K562 (cell line): ENCODE results near the gene TMEM87A. TPM values are rescaled to one million over a fixed set of nuclear protein-coding genes. Genes with fewer than 3 reads are reported as not detected.

ENCODE experiments used
- ATAC-seq: fragments of 200-7000 bp; cut with Tn5 transposase; 3 replicates; pipeline ENCODE4 v1.9.1; 2020; ENCODE audit warnings: moderate library complexity
- BruUV-seq: library from RNA; stranded (reverse); fragments of 400-500 nt; replicated peaks from 2 replicates; lab custom pipeline; 2021; lab: Mats Ljungman, UMichigan
- CTCF ChIA-PET: fragments of 300-600 bp; formaldehyde crosslinking; extraction: SDS; loops from one replicate; lab custom pipeline; 2021; ENCODE audit warnings: low intra/inter-chr PET ratio; lab: Yijun Ruan, JAX
- POLR2A ChIA-PET: fragments of 300-600, 350-650 bp; sonication (Branson Sonifier 250); formaldehyde crosslinking; extraction: SDS; loops from one replicate; lab custom pipeline; 2021; ENCODE audit warnings: antibody characterized with exemption, inconsistent platforms; lab: Yijun Ruan, JAX
- DNase-seq, 4 experiments: peaks; one replicate each; pipeline versions ENCODE4 v3.0.0 to v3.0.0-alpha.2; 2011 to 2018; ENCODE audit warnings: low spot score in 3 of 4, mixed read lengths in 3 of 4; ENCODE audit errors: extremely low read depth in 1 of 4
- FAIRE-seq: peaks from 2 replicates; lab custom pipeline; 2011; peaks lifted over from hg19 to GRCh38; lab: Jason Lieb, UNC
- H2AFZ ChIP-seq: 2 replicates; pipeline ENCODE4 v1.6.0; 2011; ENCODE audit warnings: low read depth, low read length, control low read depth, inconsistent platforms
- H3K27ac ChIP-seq: fragments of 200-600 bp; 3 replicates; pipeline ENCODE4 v1.8.0; 2011; ENCODE audit warnings: low read depth, mild to moderate bottlenecking, control low read depth, inconsistent platforms, low read length, moderate library complexity, mixed read lengths; ENCODE audit errors: extremely low read depth
- H3K27me3 ChIP-seq, 2 experiments: fragments of 300-600 bp in 1 of 2; 2 replicates in 1 of 2; 3 replicates in 1 of 2; pipeline versions ENCODE4 v1.6.0 to v1.8.0; 2011; ENCODE audit warnings: inconsistent platforms in 2 of 2, low read length in 2 of 2, mild to moderate bottlenecking in 1 of 2, mixed read lengths in 1 of 2, moderate library complexity in 1 of 2; ENCODE audit not compliant: control insufficient read depth in 2 of 2, insufficient read depth in 2 of 2
- H3K36me3 ChIP-seq: fragments of 300-600 bp; 3 replicates; pipeline ENCODE4 v1.8.0; 2011; ENCODE audit warnings: mild to moderate bottlenecking, low read length, inconsistent platforms; ENCODE audit not compliant: control insufficient read depth, insufficient read depth
- H3K4me1 ChIP-seq, 2 experiments: fragments of 200-600 bp in 1 of 2; replicated peaks in 1 of 2; 2 replicates in 1 of 2; 3 replicates in 1 of 2; pipeline versions ENCODE4 v1.5.1 to v1.8.0; 2011; ENCODE audit warnings: inconsistent platforms in 2 of 2, low read length in 2 of 2, mild to moderate bottlenecking in 1 of 2, mixed read lengths in 1 of 2, moderate library complexity in 1 of 2; ENCODE audit not compliant: control insufficient read depth in 2 of 2, insufficient read depth in 2 of 2
- H3K4me2 ChIP-seq: 2 replicates; pipeline ENCODE4 v1.6.1; 2011; ENCODE audit warnings: low read length, control low read depth, inconsistent platforms, mixed read lengths; ENCODE audit not compliant: insufficient read depth
- H3K4me3 ChIP-seq: fragments of 200-600 bp; sonication (generic), shearing (Covaris generic); 2 replicates; pipeline ENCODE4 v1.5.1; 2016; ENCODE audit warnings: control low read depth, inconsistent platforms
- H3K79me2 ChIP-seq: fragments of 200-600 bp; 3 replicates; pipeline ENCODE4 v1.8.0; 2011; ENCODE audit warnings: low read length, inconsistent platforms; ENCODE audit not compliant: control insufficient read depth, insufficient read depth
- H3K9ac ChIP-seq, 2 experiments: 2 replicates each; pipeline versions ENCODE4 v1.6.0 to v1.6.1; 2011; ENCODE audit warnings: low read depth in 2 of 2, low read length in 2 of 2, control low read depth in 1 of 2, inconsistent platforms in 1 of 2, mild to moderate bottlenecking in 1 of 2, mixed read lengths in 1 of 2; ENCODE audit not compliant: insufficient read depth in 1 of 2
- H3K9me1 ChIP-seq: one replicate; pipeline ENCODE4 v1.6.0; 2011; ENCODE audit warnings: inconsistent platforms, mild to moderate bottlenecking, low read length, moderate library complexity; ENCODE audit not compliant: control insufficient read depth, insufficient read depth
- H3K9me3 ChIP-seq: replicated peaks from 2 replicates; pipeline ENCODE4 v1.5.1; 2011; ENCODE audit warnings: low read depth, low read length, inconsistent platforms; ENCODE audit not compliant: control insufficient read depth, insufficient read depth
- H4K20me1 ChIP-seq: replicated peaks from 2 replicates; pipeline ENCODE4 v1.6.1; 2011; ENCODE audit warnings: low read length, inconsistent platforms, mixed read lengths; ENCODE audit not compliant: control insufficient read depth, insufficient read depth
- CTCF ChIP-seq, 3 experiments: IDR thresholded peaks in 2 of 3; conservative IDR thresholded peaks in 1 of 3; 2 replicates each; pipeline ENCODE4 v1.5.1; 2011 to 2012; ENCODE audit warnings: low read length in 3 of 3, mild to moderate bottlenecking in 3 of 3, control low read depth in 2 of 3, improper control_type of control experiment in 1 of 3, inconsistent platforms in 1 of 3, low read depth in 1 of 3, mixed read lengths in 1 of 3, moderate library complexity in 1 of 3; ENCODE audit not compliant: insufficient read depth in 2 of 3
- MYC ChIP-seq, 2 experiments: fragments of 250-450 bp in 1 of 2; sonication (Bioruptor Pico) in 1 of 2; IDR thresholded peaks; 2 replicates each; pipeline versions ENCODE4 v1.5.1 to v1.6.1; 2012 to 2021; ENCODE audit warnings: low read depth in 2 of 2, borderline replicate concordance in 1 of 2, improper control_type of control experiment in 1 of 2, low read length in 1 of 2, mild to moderate bottlenecking in 1 of 2, moderate library complexity in 1 of 2
- RAD21 ChIP-seq, 2 experiments: fragments of 250-450 bp in 1 of 2; fragments of 450-650 bp in 1 of 2; sonication (Bioruptor Pico) in 1 of 2; formaldehyde crosslinking in 1 of 2; IDR thresholded peaks in 1 of 2; conservative IDR thresholded peaks in 1 of 2; 2 replicates each; pipeline versions ENCODE4 v1.4.0 to v1.8.0; 2020 to 2022; ENCODE audit warnings: mild to moderate bottlenecking in 2 of 2, moderate library complexity in 1 of 2
- WGBS: fragments of 100-300 bp; shearing (Covaris generic); methylation state at CpG from one replicate; pipeline ENCODE4 v1.1.6; 2016; ENCODE audit warnings: low coverage, mixed read lengths; ENCODE audit not compliant: insufficient coverage; ENCODE audit errors: missing lambda C conversion rate; 5-methylcytosine and 5-hydroxymethylcytosine counted together
- in situ Hi-C: fragments of 300-500 bp; cut with MboI; formaldehyde crosslinking; loops from 4 replicates; pipeline ENCODE4 v1.15.0; 2018; ENCODE audit warnings: inconsistent platforms, mixed read lengths
- intact Hi-C: fragments of 100-400 bp; cut with micrococcal nuclease; formaldehyde crosslinking; loops from 2 replicates; pipeline ENCODE4 v1.14.2; 2022
- polyA plus RNA-seq, 8 experiments: library from polyadenylated mRNA; depleted of rRNA in 4 of 8; stranded (reverse) in 5 of 8; unstranded in 3 of 8; fragments of >200 nt; fragmentation: Nextera tagmentation in 2 of 8; fragmentation: Illumina TruSeq in 1 of 8; extraction: Ambion mirVana in 2 of 8; extraction: Trizol in 1 of 8; gene quantifications; 2 replicates each; pipeline versions ENCODE4 v1.2.1 to v1.2.3, GENCODE V29; 2011 to 2014; ENCODE audit warnings: inconsistent platforms in 1 of 8, missing spikeins in 1 of 8
- total RNA-seq, 7 experiments: library from RNA; depleted of rRNA in 6 of 7; stranded (reverse); fragments of >200 nt in 6 of 7; fragmentation: Illumina TruSeq in 2 of 7; extraction: Trizol in 2 of 7; gene quantifications; 2 replicates each; pipeline versions ENCODE4 v1.2.1 to v1.2.3, GENCODE V29; 2011 to 2021; ENCODE audit warnings: low replicate concordance in 1 of 7

TMEM87A gene
- total and polyA plus RNA-seq, 9 of the 15 experiments (the other 6 are each of a cell fraction or from before 2014, with no cell fraction given), result 16.6 to 43.3 (median 29.6) TPM

GRCh38 chr15:42215913-42216829 lies 57.1 kb downstream of the TMEM87A start:
- no peaks in the 10 kb centered on the region for H3K9me1 ChIP-seq
- no peaks in the 10 kb centered on the region for H4K20me1 ChIP-seq
- intact Hi-C loops (no loop called here), in situ Hi-C loops (no loop called here)
- no peaks in the 10 kb centered on the region for H3K4me1 ChIP-seq
- BruUV-seq, result no TSS peak
- no peaks in the 10 kb centered on the region for H3K79me2 ChIP-seq
- peaks cover 81% of the 10 kb centered on the region for H3K36me3 ChIP-seq
- DNase-seq (no peak), FAIRE-seq (no peak), ATAC-seq (no peak)
- H3K27ac ChIP-seq, result no peak overlapping the region
- H3K9ac ChIP-seq, result no peak overlapping the region
- CTCF ChIA-PET, result no interaction called here
- H2AFZ ChIP-seq, result no peak overlapping the region
- 90% methylated on average over 4 of the region's 4 CpGs for WGBS
- POLR2A ChIA-PET, result interaction anchor here (0.7 kb wide), 1 partner anchor 9 kb away, joined by 3 read pairs; no protein-coding TSS in a partner anchor
- no peak overlapping the region for H3K4me3 ChIP-seq
- H3K4me2 ChIP-seq, result no peak overlapping the region
- H3K27me3 ChIP-seq, result no peaks in the 10 kb centered on the region
- no peaks in the 10 kb centered on the region for H3K9me3 ChIP-seq
- TF ChIP-seq RAD21 (CRISPR knock-in tag; conservative IDR thresholded peaks at IDR 0.05 in 1 of 2, IDR thresholded peaks at IDR 0.05 in 1 of 2), result peak in 1 of 2 experiments; percentile 43; a peak in 2 of 4 replicates
- no peak for TF ChIP-seq MYC (IDR thresholded peaks at IDR 0.05; ENCODE audit: low read depth, low read length)
- no peak for TF ChIP-seq MYC (CRISPR knock-in tag; IDR thresholded peaks at IDR 0.05; ENCODE audit: borderline replicate concordance, low read depth)
- TF ChIP-seq CTCF (IDR thresholded peaks at IDR 0.05 in 2 of 3, conservative IDR thresholded peaks at IDR 0.05 in 1 of 3; ENCODE audit: insufficient read depth in 2 of 3, low read depth in 1 of 3, low read length in 3 of 3), result peak in 1 of 3 experiments; percentile 46; a peak in 2 of 6 replicates
